Peyer's patch (tissue), 4 donors: ENCODE measurements around the gene ART3.

Experiments
- POLR2A ChIP-seq, 2 donors: fragments of 450-650 bp; IDR thresholded peaks; one replicate each; pipeline ENCODE4 v1.5.1; 2017; ENCODE audit warnings: antibody characterized with exemption in 2 of 2, mild to moderate bottlenecking in 2 of 2, moderate library complexity in 2 of 2
- TF ChIP-seq, protein P1 (sequence below), 6 experiments: fragments of 450-650 bp in 4 of 6; fragments of 200-600 bp in 2 of 6; sonication (generic) in 1 of 6; IDR thresholded peaks; one replicate each; pipeline ENCODE4 v1.5.1; 2017 to 2019; ENCODE audit warnings: antibody characterized with exemption in 6 of 6, mild to moderate bottlenecking in 3 of 6, moderate library complexity in 1 of 6

GRCh38 chr4:76055016-76055415 lies 19.5 kb upstream of the ART3 start:
- TF ChIP-seq, protein P1, sequence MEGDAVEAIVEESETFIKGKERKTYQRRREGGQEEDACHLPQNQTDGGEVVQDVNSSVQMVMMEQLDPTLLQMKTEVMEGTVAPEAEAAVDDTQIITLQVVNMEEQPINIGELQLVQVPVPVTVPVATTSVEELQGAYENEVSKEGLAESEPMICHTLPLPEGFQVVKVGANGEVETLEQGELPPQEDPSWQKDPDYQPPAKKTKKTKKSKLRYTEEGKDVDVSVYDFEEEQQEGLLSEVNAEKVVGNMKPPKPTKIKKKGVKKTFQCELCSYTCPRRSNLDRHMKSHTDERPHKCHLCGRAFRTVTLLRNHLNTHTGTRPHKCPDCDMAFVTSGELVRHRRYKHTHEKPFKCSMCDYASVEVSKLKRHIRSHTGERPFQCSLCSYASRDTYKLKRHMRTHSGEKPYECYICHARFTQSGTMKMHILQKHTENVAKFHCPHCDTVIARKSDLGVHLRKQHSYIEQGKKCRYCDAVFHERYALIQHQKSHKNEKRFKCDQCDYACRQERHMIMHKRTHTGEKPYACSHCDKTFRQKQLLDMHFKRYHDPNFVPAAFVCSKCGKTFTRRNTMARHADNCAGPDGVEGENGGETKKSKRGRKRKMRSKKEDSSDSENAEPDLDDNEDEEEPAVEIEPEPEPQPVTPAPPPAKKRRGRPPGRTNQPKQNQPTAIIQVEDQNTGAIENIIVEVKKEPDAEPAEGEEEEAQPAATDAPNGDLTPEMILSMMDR (IDR thresholded peaks at IDR 0.05), result no peak
- no peak for TF ChIP-seq POLR2A (IDR thresholded peaks at IDR 0.05)
